B cell (primary cell): ENCODE measurements around the gene CARD9. TPM values are rescaled to one million over a fixed set of nuclear protein-coding genes. Genes with fewer than 3 reads are reported as not detected.

Experiments used
- ATAC-seq: fragments of 200-7000 bp; cut with Tn5 transposase; one replicate; pipeline ENCODE4 v1.10.0; 2021; ENCODE audit warnings: low read depth, mild to moderate bottlenecking, moderate number of reproducible peaks, moderate library complexity
- CTCF ChIA-PET: fragments of 350-600 bp; sonication (Branson Sonifier 250); formaldehyde crosslinking; loops from one replicate; lab custom pipeline; 2021; ENCODE audit warnings: antibody characterized with exemption, inconsistent platforms; lab: Charles Lee
- POLR2A ChIA-PET: fragments of 350-600 bp; sonication (Branson Sonifier 250); formaldehyde crosslinking; loops from one replicate; lab custom pipeline; 2021; ENCODE audit warnings: antibody characterized with exemption; lab: Charles Lee
- DNase-seq: peaks from one replicate; pipeline ENCODE4 v3.0.0; 2013
- H2AFZ ChIP-seq: 2 replicates; pipeline ENCODE4 v1.6.1; 2012; ENCODE audit warnings: mild to moderate bottlenecking, low read depth, low read length; ENCODE audit not compliant: insufficient read depth, poor library complexity, severe bottlenecking
- H3K27ac ChIP-seq, 2 donors: 1 replicate in 1 of 2; 2 replicates in 1 of 2; pipeline ENCODE4 v1.5.1; 2012 to 2013; ENCODE audit warnings: low read length in 2 of 2, mild to moderate bottlenecking in 2 of 2, moderate library complexity in 1 of 2
- H3K27me3 ChIP-seq, 4 experiments: fragments of 200-600 bp in 1 of 4; sonication (generic) in 1 of 4; replicated peaks in 1 of 4; 1 replicate in 2 of 4; 2 replicates in 2 of 4; pipeline versions ENCODE4 v1.6.1 to v1.7.0; 2013 to 2016; ENCODE audit warnings: low read length in 3 of 4, mild to moderate bottlenecking in 2 of 4, mixed read lengths in 1 of 4, moderate library complexity in 1 of 4; ENCODE audit not compliant: insufficient read depth in 4 of 4, control insufficient read depth in 3 of 4; ENCODE audit errors: control extremely low read depth in 1 of 4
- H3K36me3 ChIP-seq, 2 experiments: replicated peaks in 1 of 2; 1 replicate in 1 of 2; 2 replicates in 1 of 2; pipeline versions ENCODE4 v1.6.1 to v1.7.1; 2013; ENCODE audit warnings: low read length in 1 of 2; ENCODE audit not compliant: insufficient read depth in 2 of 2, control insufficient read depth in 1 of 2; ENCODE audit errors: control extremely low read depth in 1 of 2, extremely low read depth in 1 of 2
- H3K4me1 ChIP-seq, 2 donors: fragments of 200-600 bp in 1 of 2; sonication (generic) in 1 of 2; 1 replicate in 1 of 2; 2 replicates in 1 of 2; pipeline versions ENCODE4 v1.5.1 to v1.6.1; 2013 to 2017; ENCODE audit warnings: low read length in 2 of 2; ENCODE audit not compliant: control insufficient read depth in 2 of 2, insufficient read depth in 2 of 2
- H3K4me2 ChIP-seq: replicated peaks from 2 replicates; pipeline ENCODE3; 2012; ENCODE audit warnings: mild to moderate bottlenecking, low read depth, low read length; ENCODE audit not compliant: poor library complexity, severe bottlenecking
- H3K4me3 ChIP-seq, 5 experiments: fragments of 200-600 bp in 1 of 5; sonication (generic) in 1 of 5; 1 replicate in 3 of 5; 2 replicates in 2 of 5; pipeline versions ENCODE4 v1.5.1 to v1.7.0; 2011 to 2016; ENCODE audit warnings: low read length in 4 of 5, mild to moderate bottlenecking in 4 of 5, low read depth in 2 of 5, control low read depth in 1 of 5, moderate library complexity in 1 of 5; ENCODE audit not compliant: insufficient read depth in 1 of 5; ENCODE audit errors: control extremely low read depth in 1 of 5, extremely low read depth in 1 of 5
- H3K79me2 ChIP-seq: fragments of 200-600 bp; sonication (generic); one replicate; pipeline ENCODE4 v1.6.0; 2016; ENCODE audit warnings: low read length; ENCODE audit not compliant: control insufficient read depth, insufficient read depth
- H3K9ac ChIP-seq: fragments of 200-600 bp; sonication (generic); 2 replicates; pipeline ENCODE4 v1.6.1; 2017; ENCODE audit warnings: mild to moderate bottlenecking, low read length, moderate library complexity
- H3K9me3 ChIP-seq, 3 donors: one replicate each; pipeline versions ENCODE4 v1.6.1 to v1.7.1; 2013; ENCODE audit warnings: low read length in 2 of 3; ENCODE audit not compliant: control insufficient read depth in 2 of 3, insufficient read depth in 1 of 3; ENCODE audit errors: control extremely low read depth in 1 of 3
- H4K20me1 ChIP-seq: 2 replicates; pipeline ENCODE4 v1.6.0; 2012; ENCODE audit warnings: mild to moderate bottlenecking, low read length; ENCODE audit not compliant: insufficient read depth, control insufficient read depth, poor library complexity, severe bottlenecking
- H3K27ac Mint-ChIP-seq: one replicate; pipeline ENCODE4 v1.8.0; 2021; ENCODE audit warnings: mixed read lengths
- H3K27me3 Mint-ChIP-seq: one replicate; pipeline ENCODE4 v1.8.0; 2021; ENCODE audit warnings: mixed read lengths
- H3K4me1 Mint-ChIP-seq: one replicate; pipeline ENCODE4 v1.8.0; 2021; ENCODE audit warnings: mixed read lengths
- H3K4me3 Mint-ChIP-seq: one replicate; pipeline ENCODE4 v1.8.0; 2021; ENCODE audit warnings: mixed read lengths
- H3K9me3 Mint-ChIP-seq: one replicate; pipeline ENCODE4 v1.8.0; 2022; ENCODE audit warnings: mixed read lengths; ENCODE audit not compliant: insufficient read depth
- CTCF ChIP-seq: fragments of 200-600 bp; IDR thresholded peaks from one replicate; pipeline ENCODE4 v1.8.0; 2022; ENCODE audit warnings: antibody characterized with exemption, mild to moderate bottlenecking
- EZH2 ChIP-seq: IDR thresholded peaks from 2 replicates; pipeline ENCODE4 v1.6.1; 2012; ENCODE audit warnings: borderline replicate concordance, low read depth, mild to moderate bottlenecking, moderate library complexity, low read length; ENCODE audit not compliant: insufficient read depth, poor library complexity, severe bottlenecking
- WGBS: methylation state at CpG from one replicate; pipeline ENCODE4 v1.1.5; 2013; ENCODE audit warnings: missing lambda C conversion rate; ENCODE audit not compliant: insufficient coverage; 5-methylcytosine and 5-hydroxymethylcytosine counted together
- intact Hi-C: fragments of 100-400 bp; cut with micrococcal nuclease; formaldehyde crosslinking; loops from one replicate; pipeline ENCODE4 v1.10.0; 2022
- polyA plus RNA-seq: library from polyadenylated mRNA; depleted of rRNA; stranded (reverse); fragments of >200 nt; gene quantifications from 2 replicates; pipeline ENCODE4 v1.2.3, GENCODE V29; 2012
- total RNA-seq, 2 donors: library from RNA; stranded (reverse); fragments of 120-200 nt in 1 of 2; gene quantifications; 1 replicate in 1 of 2; 2 replicates in 1 of 2; pipeline versions ENCODE4 v1.2.3 to v1.2.4, GENCODE V29; 2013 to 2022

Gene CARD9
- total and polyA plus RNA-seq, 2 donors (not counting 1 experiment from before 2014, with no cell fraction given), result 0.57 to 1.1 TPM

- no peak for DNase-seq
- Histone ChIP-seq H3K9ac (no peak overlapping the region), H3K79me2 (peaks cover 34% of the 10 kb centered on the region), H2AFZ (no peak overlapping the region), H3K27me3 (no peaks in the 10 kb centered on the region), H4K20me1 (peaks cover 25% of the 10 kb centered on the region), H3K4me3 (no peak overlapping the region), H3K27ac (no peak overlapping the region), H3K4me2 (no peak overlapping the region), H3K9me3 (no peaks in the 10 kb centered on the region), H3K4me1 (peaks cover 10 to 11% of the 10 kb centered on the region in 2 donors), H3K36me3 (peaks cover 3 to 63% of the 10 kb centered on the region in 2 experiments)
- no peak for ATAC-seq
- TF ChIP-seq EZH2 (no peak), CTCF (no peak)
- Mint-ChIP-seq H3K4me1 (peaks cover 11% of the 10 kb centered on the region), H3K4me3 (no peak overlapping the region), H3K27ac (no peak overlapping the region), H3K27me3 (no peaks in the 10 kb centered on the region), H3K9me3 (no peaks in the 10 kb centered on the region)
- ChIA-PET POLR2A (no interaction called here), CTCF (no interaction called here)
- 98% methylated on average over 13 of the region's 13 CpGs for WGBS
- intact Hi-C loops, result no loop called here
Observed at GRCh38 chr9:136395020-136395340, 21.5 kb upstream of the CARD9 start.

GRCh38 chr9:136394312-136395019 is 21.0 kb upstream of the CARD9 start:
- H3K4me3 ChIP-seq, result no peak overlapping the region
- DNase-seq, result no peak
- Mint-ChIP-seq H3K9me3 (no peaks in the 10 kb centered on the region), H3K4me3 (no peak overlapping the region), H3K4me1 (peaks cover 11% of the 10 kb centered on the region), H3K27me3 (no peaks in the 10 kb centered on the region), H3K27ac (no peak overlapping the region)
- H3K4me2 ChIP-seq, result no peak overlapping the region
- POLR2A ChIA-PET, result no interaction called here
- H3K36me3 ChIP-seq, result peaks cover 3 to 68% of the 10 kb centered on the region in 2 experiments
- no peak overlapping the region for H3K9ac ChIP-seq
- intact Hi-C loops, result no loop called here
- ATAC-seq, result no peak
- no peak for TF ChIP-seq CTCF
- no peak for TF ChIP-seq EZH2
- CTCF ChIA-PET, result no interaction called here
- H3K27me3 ChIP-seq, result no peaks in the 10 kb centered on the region
- peaks cover 9 to 10% of the 10 kb centered on the region in 2 donors for H3K4me1 ChIP-seq
- H3K27ac ChIP-seq, result no peak overlapping the region
- H3K9me3 ChIP-seq, result no peaks in the 10 kb centered on the region
- peaks cover 24% of the 10 kb centered on the region for H4K20me1 ChIP-seq
- H2AFZ ChIP-seq, result no peak overlapping the region
- 97% methylated on average over 21 of the region's 21 CpGs for WGBS
- H3K79me2 ChIP-seq, result peaks cover 32% of the 10 kb centered on the region
